HG03025 (cell line): Measurements from ENCODE around the gene RALA.

ENCODE experiments used
- ATAC-seq: cut with Tn5 transposase; IDR thresholded peaks from one replicate; pipeline ENCODE4 v1.9.1; 2021; ENCODE audit warnings: mild to moderate bottlenecking, moderate library complexity; ENCODE audit not compliant: unreplicated experiment, low FRiP score

The RALA gene

DNA sequence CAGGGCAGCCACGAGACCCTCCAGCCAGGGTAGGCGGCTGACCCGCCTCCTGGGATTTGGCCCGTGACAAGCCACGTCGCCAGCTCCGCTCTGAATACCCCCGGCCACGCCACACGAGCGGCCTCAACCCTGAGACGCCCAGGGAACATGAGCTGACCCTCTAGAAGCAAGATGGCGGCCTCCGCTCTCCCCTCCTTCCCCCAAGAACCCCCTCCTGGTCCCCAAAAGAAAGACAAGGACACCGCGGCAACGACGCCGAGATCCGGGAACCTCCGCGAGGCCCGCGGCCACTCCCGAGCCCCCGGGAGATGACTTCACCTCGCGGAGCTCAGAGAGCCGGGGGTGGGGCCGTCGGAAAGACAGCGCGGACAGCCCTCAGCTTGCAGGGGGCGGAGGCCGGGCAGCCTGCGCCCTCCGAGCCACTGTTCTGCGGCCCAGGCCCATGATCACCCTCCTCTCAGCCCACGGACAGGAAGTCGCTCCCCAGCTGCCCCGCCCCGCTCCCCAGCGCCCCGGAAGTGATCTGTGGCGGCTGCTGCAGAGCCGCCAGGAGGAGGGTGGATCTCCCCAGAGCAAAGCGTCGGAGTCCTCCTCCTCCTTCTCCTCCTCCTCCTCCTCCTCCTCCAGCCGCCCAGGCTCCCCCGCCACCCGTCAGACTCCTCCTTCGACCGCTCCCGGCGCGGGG is at the start of gene RALA:
Gene RALA, plus strand, starts transcription at position 526 of the 685 bp plus-strand sequence. CDS start 63,096 bp downstream, outside the sequence.
- peak; percentile 97 for ATAC-seq

GRCh38 chr7:39574673-39575349 is 48.6 kb upstream of the RALA start:
- no peak for ATAC-seq

- no peak for ATAC-seq
Observed at GRCh38 chr7:39577229-39577874, 46.0 kb upstream of the RALA start.

DNA sequence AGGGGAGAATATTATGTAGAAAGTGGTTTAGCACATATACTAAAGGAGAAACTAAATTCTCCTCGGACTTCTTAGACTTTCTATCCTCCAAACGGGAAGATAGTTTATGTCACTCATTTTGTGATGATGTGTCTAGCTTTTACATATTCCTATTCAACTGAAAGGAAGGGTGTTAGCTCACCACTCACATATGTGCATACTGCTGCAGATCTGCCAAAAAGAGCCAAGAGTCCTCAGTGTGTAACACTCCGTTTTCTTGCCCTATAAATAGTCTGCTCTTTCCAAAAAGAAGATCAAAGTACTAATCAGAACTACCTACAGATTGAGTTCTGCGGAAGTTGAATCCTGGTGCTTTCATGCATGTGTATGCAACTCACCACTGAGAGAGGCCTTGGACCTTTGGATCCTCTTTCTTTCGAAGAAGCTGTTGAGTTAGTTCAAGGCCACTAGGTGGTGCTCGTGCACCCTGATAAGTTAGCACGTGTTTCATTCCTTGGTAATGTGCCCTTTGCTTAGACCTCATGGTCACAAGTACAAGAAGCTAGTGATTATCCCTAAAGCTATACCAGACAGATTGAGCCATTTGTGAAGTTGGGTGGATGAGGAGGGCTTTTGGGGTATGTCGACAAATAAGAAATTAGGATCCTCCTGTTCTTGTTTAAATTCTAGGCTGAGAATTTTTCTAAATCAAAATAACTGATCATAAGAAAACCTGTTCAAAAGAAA is 43.1 kb upstream of the RALA start:
- peak; percentile 89 for ATAC-seq

- no peak for ATAC-seq
Observed at GRCh38 chr7:39582536-39582935, 40.8 kb upstream of the RALA start.

GRCh38 chr7:39583539-39583938 is 39.8 kb upstream of the RALA start:
- no peak for ATAC-seq

GRCh38 chr7:39587393-39587792 is 36.0 kb upstream of the RALA start:
- ATAC-seq = no peak

GRCh38 chr7:39588416-39588815 is 35.0 kb upstream of the RALA start:
- no peak for ATAC-seq

DNA sequence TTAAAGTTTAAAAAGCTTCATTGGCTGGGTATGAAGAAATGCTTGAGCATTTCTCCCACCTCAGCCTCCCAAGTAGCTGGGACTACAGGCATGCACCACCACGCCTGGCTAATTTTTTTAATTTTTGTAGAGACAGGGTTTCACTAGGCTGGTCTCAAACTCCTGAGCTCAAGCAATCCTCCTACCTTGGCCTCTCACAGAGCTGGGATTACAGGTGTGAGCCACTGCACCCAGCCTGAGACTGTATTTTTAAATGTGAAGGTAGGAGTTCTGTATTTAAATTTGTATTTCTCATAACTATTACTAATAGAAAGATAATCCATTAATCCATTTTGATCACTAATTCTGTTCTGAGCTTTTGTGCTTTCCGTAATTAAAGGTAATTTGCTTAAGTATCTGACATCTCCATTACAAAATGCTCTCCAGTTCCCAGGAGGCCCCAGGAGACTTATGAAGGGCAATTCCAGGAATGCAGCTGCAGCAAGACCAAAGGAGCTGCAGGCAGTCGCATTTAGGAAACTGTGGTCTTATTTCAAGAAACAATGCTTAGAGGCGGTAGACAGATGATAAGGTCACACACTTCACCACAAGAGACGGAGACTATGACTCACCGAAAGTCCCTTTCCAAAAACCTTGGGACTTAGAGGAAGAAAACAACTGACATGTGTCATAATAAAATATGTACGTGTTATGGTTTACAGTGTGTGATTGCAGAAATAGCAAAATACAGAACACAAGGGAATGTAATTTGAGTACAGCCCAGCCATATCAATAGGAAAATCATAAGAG is 33.9 kb upstream of the RALA start:
- peak; percentile 82 for ATAC-seq

GRCh38 chr7:39592586-39592985 is 30.8 kb upstream of the RALA start:
- ATAC-seq = no peak

DNA sequence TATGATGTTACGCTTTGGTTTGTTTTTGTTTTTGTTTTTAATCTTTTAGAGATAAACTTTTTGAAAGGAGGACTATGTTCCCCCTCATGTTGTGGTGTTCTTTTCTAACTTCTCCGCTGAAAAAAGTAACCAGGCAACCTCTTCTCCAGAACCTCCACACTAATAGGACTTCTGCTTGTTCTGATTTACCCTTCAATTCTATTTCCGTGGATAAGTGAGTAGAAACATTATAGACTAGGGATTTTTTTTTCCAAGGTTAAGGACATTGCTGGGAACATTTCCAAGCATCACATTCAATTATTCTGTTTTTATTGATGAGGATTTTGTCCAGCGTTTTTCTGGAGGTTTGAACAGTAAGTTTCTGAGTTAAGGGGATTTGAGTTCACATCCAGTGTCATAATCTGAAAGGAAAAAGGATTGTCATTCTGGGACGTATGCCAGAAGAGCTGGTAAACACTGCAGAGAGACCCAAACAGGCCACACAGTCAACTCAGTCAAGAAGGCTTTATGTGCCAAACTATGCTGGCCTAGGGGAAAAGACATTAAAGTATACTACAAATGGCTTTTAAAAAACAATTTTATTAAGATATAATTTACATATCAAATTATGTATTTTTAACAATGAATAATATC is 28.3 kb upstream of the RALA start:
- ATAC-seq = no peak

- no peak for ATAC-seq
Observed at GRCh38 chr7:39602351-39602750, 21.0 kb upstream of the RALA start.

- ATAC-seq = no peak
Observed at GRCh38 chr7:39603924-39604323, 19.4 kb upstream of the RALA start.

DNA sequence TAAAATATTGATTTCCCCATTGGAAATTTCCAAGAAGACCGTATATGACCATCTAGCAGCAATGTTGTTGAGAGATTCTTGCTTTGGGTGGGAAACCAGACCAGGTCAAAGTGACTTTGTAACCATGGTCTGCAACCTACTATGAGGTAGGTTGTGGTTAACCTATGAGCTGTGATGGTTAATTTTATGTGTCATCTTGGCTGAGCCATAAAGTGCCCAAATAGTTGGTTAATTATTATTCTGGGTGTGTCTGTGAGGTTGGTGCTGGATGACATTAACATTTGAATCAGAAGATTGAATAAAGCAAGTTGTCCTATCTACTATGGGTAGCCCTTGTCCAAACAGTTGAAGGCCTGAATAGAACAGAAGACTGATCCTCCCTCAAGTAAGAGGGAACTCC is 18.3 kb upstream of the RALA start:
- ATAC-seq = no peak

DNA sequence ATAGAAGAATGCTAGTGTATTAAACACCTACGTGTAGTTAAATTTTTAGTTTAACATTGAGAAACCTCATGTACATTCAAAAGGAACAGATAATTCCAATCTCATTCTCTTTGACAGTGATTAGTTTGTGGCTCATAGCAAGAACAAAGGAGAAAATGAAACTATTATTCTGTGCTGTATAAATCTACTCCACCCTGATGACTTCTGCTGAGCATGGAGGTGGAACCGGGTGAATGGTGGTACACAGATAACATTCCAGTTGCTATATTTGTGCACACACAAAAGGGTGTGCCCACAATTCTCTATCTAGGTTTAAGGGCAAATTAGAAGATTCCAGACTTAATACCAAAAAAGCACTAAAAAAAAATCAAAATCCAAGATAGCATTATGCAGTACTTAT is 17.0 kb upstream of the RALA start:
- no peak for ATAC-seq

GRCh38 chr7:39606941-39607340 is 16.4 kb upstream of the RALA start:
- ATAC-seq = no peak

DNA sequence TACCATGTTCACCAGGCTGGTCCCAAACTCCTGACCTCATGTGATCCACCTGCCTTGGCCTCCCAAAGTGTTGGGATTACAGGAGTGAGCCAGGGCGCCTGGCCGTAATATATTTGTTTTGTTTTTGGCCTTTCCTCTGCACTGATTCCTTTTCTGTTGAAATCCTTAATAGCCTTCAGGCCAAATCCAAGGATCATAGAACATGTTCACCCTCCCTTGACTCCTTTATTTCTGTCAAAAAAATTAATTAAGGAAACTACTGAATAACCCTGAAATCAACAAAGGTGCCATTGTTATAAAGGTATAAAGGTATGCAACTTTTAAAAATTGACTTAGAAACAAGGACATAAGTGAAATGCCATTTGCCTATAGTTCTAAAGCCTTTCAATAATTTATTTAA is 15.5 kb upstream of the RALA start:
- ATAC-seq = no peak

- ATAC-seq = no peak
Observed at GRCh38 chr7:39608278-39608677, 15.1 kb upstream of the RALA start.

- ATAC-seq = no peak
Observed at GRCh38 chr7:39609113-39609934, 14.0 kb upstream of the RALA start.
